Activated CD4-positive, alpha-beta memory T cell treated with anti-CD3 and anti-CD28 coated beads, Interleukin-2, amount 10 ng/mL, durations not matched to agents 7 days and 5 days (primary cell): ENCODE data around the gene ARHGEF38. TPM values are rescaled to one million over a fixed set of nuclear protein-coding genes. Genes with fewer than 3 reads are reported as not detected.
"Not testable (repeated sequence)": the region's sequence is repeated elsewhere in the genome, so short reads cannot be mapped to it uniquely, and the experiment has no call there.

ENCODE experiments used
- CTCF ChIA-PET: fragments of 350-600 bp; sonication (Branson Sonifier 250); formaldehyde crosslinking; loops from one replicate; lab custom pipeline; 2021; ENCODE audit warnings: antibody characterized with exemption, inconsistent platforms; lab: Charles Lee
- POLR2A ChIA-PET: fragments of 350-600 bp; sonication (Branson Sonifier 250); formaldehyde crosslinking; loops from one replicate; lab custom pipeline; 2021; ENCODE audit warnings: antibody characterized with exemption; lab: Charles Lee
- DNase-seq: peaks from one replicate; pipeline ENCODE4 v3.0.0-alpha.2; 2020
- H3K27ac Mint-ChIP-seq: one replicate; pipeline ENCODE4 v1.8.0; 2021; ENCODE audit warnings: mild to moderate bottlenecking, mixed read lengths
- H3K27me3 Mint-ChIP-seq: one replicate; pipeline ENCODE4 v1.8.0; 2021; ENCODE audit warnings: mixed read lengths
- H3K36me3 Mint-ChIP-seq: one replicate; pipeline ENCODE4 v1.8.0; 2021; ENCODE audit warnings: low read depth, mixed read lengths
- H3K4me1 Mint-ChIP-seq: one replicate; pipeline ENCODE4 v1.8.0; 2021; ENCODE audit warnings: mixed read lengths
- H3K4me3 Mint-ChIP-seq: one replicate; pipeline ENCODE4 v1.8.0; 2021; ENCODE audit warnings: mild to moderate bottlenecking, mixed read lengths
- H3K9me3 Mint-ChIP-seq: one replicate; pipeline ENCODE4 v1.8.0; 2021; ENCODE audit warnings: mixed read lengths
- total RNA-seq, 2 experiments: library from RNA; stranded (reverse); gene quantifications; one replicate each; pipeline ENCODE4 v1.2.3, GENCODE V29; 2021

Gene ARHGEF38
- total RNA-seq, 2 experiments from 2014 or later, result not detected

GRCh38 chr4:105601406-105601805 lies 49.0 kb downstream of the ARHGEF38 start:
- CTCF ChIA-PET, result no interaction called here
- Mint-ChIP-seq H3K4me3 (no peak overlapping the region), H3K27me3 (peaks cover 4% of the 10 kb centered on the region), H3K27ac (no peak overlapping the region), H3K4me1 (no peaks in the 10 kb centered on the region), H3K9me3 (no peaks in the 10 kb centered on the region), H3K36me3 (no peaks in the 10 kb centered on the region)
- POLR2A ChIA-PET, result no interaction called here
- DNase-seq, result no peak

DNA sequence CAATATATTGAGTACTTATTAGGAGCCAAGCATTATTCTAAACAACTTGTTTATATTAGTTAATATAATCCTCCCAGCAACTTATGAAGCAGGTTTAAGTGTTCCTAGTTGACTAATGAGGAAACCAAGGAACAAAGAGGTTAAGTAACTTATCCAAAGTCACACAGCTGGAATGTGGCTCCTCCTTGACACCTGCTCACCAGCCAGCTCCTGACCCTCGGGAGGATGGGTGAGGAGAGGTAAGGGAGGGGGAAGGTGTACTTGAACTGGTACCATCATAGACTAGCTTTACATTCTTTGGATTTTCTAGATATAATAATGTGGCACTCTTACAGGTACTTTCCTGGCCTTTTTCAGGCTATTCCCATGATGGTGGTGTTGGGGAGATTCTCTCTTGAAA lies 50.7 kb downstream of the ARHGEF38 start:
- CTCF ChIA-PET, result no interaction called here
- H3K36me3 Mint-ChIP-seq, result no peaks in the 10 kb centered on the region

DNA sequence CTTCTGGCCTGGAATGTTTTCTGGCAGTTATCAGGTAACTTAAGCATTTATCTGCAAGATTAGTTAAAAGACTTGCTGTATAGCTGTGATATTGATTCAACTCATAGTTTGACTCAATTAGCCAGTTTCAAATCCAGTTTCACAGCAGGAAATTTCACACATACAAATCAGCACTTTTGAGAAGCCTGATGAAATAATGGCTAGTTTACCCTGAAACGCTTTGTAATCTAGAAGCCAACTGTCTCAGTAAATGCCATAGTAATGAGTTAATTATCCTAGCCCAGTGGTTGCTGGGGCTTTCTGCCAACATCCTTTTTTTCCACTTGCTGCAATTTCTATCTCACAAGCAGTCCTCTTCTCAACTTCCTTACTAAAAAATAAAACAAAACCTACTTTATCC lies 53.1 kb downstream of the ARHGEF38 start:
- CTCF ChIA-PET, result no interaction called here
- H3K27me3 Mint-ChIP-seq, result peaks cover 5% of the 10 kb centered on the region
- POLR2A ChIA-PET, result no interaction called here

More for the DNA sequence above, 50.7 kb downstream of the ARHGEF38 start:
- H3K9me3 Mint-ChIP-seq, result no peaks in the 10 kb centered on the region
- no peak overlapping the region for H3K4me3 Mint-ChIP-seq
- H3K4me1 Mint-ChIP-seq, result no peaks in the 10 kb centered on the region
- POLR2A ChIA-PET, result no interaction called here
- DNase-seq, result no peak
- H3K27me3 Mint-ChIP-seq, result peaks cover 2% of the 10 kb centered on the region
- H3K27ac Mint-ChIP-seq, result no peak overlapping the region

DNA sequence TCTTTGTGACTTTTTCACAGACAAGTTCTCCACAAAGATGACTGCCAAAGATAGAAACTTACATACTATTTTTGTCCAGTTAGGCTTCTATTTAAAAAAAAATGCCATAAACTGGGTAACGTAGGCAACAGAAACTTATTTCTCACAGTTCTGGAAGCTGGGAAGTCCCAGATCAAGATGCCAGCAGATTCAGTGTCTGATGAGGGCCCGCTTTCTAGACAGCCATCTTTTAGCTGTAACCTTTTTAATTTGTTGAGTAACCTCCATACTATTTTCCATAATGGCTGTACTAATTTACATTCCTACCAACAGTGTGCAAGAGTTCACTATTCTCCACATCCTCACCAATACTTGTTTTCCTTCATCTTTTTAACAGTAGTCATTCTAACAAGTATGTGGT lies 55.5 kb downstream of the ARHGEF38 start:
- no peak overlapping the region for H3K27ac Mint-ChIP-seq
- no peak overlapping the region for H3K4me3 Mint-ChIP-seq
- H3K9me3 Mint-ChIP-seq, result no peaks in the 10 kb centered on the region
- H3K27me3 Mint-ChIP-seq, result peaks cover 5% of the 10 kb centered on the region
- DNase-seq, result no peak
- ChIA-PET POLR2A (no interaction called here), CTCF (no interaction called here)
- no peaks in the 10 kb centered on the region for H3K4me1 Mint-ChIP-seq
- no peaks in the 10 kb centered on the region for H3K36me3 Mint-ChIP-seq

More for the DNA sequence above, 53.1 kb downstream of the ARHGEF38 start:
- DNase-seq, result no peak
- Mint-ChIP-seq H3K36me3 (no peaks in the 10 kb centered on the region), H3K4me1 (no peaks in the 10 kb centered on the region), H3K9me3 (no peaks in the 10 kb centered on the region), H3K27ac (no peak overlapping the region), H3K4me3 (no peak overlapping the region)

GRCh38 chr4:105609819-105610218 lies 57.4 kb downstream of the ARHGEF38 start:
- H3K4me3 Mint-ChIP-seq, H3K9me3 Mint-ChIP-seq, CTCF ChIA-PET: not testable (repeated sequence)

DNA sequence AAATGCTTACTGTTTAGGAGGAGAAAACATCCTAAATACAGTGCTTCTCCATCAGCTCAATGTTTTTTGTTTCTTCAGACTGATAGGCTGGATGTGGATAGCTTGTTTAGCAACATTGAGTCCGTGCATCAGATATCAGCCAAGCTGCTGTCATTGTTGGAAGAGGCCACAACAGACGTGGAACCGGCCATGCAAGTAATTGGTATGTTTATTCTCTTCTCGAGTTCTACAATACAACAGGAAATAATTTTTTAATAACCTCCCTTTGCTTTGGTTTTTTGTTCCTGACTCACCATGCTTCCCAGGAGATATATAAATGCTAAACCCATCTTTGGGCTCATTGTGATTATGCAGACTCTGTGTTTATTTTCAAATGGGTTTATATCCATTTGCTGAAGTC lies 60.9 kb downstream of the ARHGEF38 start:
- Mint-ChIP-seq H3K36me3 (no peaks in the 10 kb centered on the region), H3K27me3 (peaks cover 3% of the 10 kb centered on the region), H3K4me1 (no peaks in the 10 kb centered on the region), H3K27ac (no peak overlapping the region), H3K9me3 (no peaks in the 10 kb centered on the region), H3K4me3 (no peak overlapping the region)
- no peak for DNase-seq
- POLR2A ChIA-PET, result no interaction called here
- CTCF ChIA-PET, result no interaction called here

More at GRCh38 chr4:105609819-105610218, 57.4 kb downstream of the ARHGEF38 start:
- H3K4me1 Mint-ChIP-seq, H3K36me3 Mint-ChIP-seq, H3K27me3 Mint-ChIP-seq, DNase-seq, H3K27ac Mint-ChIP-seq, POLR2A ChIA-PET: not testable (repeated sequence)

- POLR2A ChIA-PET, result no interaction called here
- H3K4me3 Mint-ChIP-seq, result no peak overlapping the region
- no peak overlapping the region for H3K27ac Mint-ChIP-seq
- H3K36me3 Mint-ChIP-seq, result no peaks in the 10 kb centered on the region
- no peaks in the 10 kb centered on the region for H3K27me3 Mint-ChIP-seq
- no peaks in the 10 kb centered on the region for H3K9me3 Mint-ChIP-seq
- CTCF ChIA-PET, result no interaction called here
- H3K4me1 Mint-ChIP-seq, result no peaks in the 10 kb centered on the region
- DNase-seq, result no peak
Measured at GRCh38 chr4:105619188-105619931, 66.9 kb downstream of the ARHGEF38 start.

GRCh38 chr4:105620640-105621323 lies 68.4 kb downstream of the ARHGEF38 start:
- CTCF ChIA-PET, result no interaction called here
- Mint-ChIP-seq H3K27me3 (no peaks in the 10 kb centered on the region), H3K36me3 (no peaks in the 10 kb centered on the region), H3K4me1 (no peaks in the 10 kb centered on the region), H3K4me3 (no peak overlapping the region), H3K27ac (no peak overlapping the region), H3K9me3 (no peaks in the 10 kb centered on the region)
- no peak for DNase-seq
- POLR2A ChIA-PET, result no interaction called here

DNA sequence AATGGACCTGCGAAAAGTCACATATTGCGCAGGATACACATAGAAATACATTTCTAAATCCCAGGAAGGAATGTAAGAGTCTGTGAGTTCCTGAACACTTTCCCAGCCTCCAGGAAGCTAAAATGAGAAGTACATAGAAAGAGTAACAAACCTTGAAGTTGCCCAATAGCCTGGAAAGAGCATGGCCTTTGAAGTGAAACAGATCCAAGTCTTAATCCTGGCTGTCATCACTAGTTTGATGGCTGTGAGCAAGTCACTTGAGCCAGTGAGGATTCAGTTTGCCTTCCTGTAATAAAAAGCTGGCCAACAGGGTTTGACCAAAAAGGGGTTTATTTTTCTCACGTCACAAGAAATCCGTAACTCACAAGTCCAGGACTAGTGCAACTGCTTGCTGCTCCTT lies 69.8 kb downstream of the ARHGEF38 start:
- no peak for DNase-seq
- Mint-ChIP-seq H3K27ac (no peak overlapping the region), H3K27me3 (peaks cover 3% of the 10 kb centered on the region), H3K9me3 (no peaks in the 10 kb centered on the region), H3K4me3 (no peak overlapping the region), H3K4me1 (no peaks in the 10 kb centered on the region), H3K36me3 (no peaks in the 10 kb centered on the region)
- ChIA-PET CTCF (no interaction called here), POLR2A (no interaction called here)

DNA sequence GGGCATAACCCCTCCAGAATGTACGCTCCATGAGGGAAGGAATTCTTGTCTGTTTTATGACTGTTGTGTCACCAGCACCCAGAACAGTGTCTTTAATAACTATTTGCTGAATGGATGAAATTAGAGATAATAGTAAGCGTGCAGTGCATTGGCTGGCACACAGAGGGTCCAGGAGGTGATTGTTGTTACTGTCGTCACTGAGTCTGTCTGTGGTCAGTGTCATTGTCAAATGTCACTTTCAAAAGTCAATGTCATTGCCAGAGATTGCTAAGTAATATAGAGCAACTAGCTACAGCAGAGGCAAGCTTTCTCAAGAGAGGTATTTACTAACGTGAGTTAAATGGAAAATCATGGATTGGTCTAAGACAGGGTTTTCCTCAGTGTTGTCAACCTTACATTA lies 70.7 kb downstream of the ARHGEF38 start:
- POLR2A ChIA-PET, result no interaction called here
- no peak for DNase-seq
- H3K9me3 Mint-ChIP-seq, result no peaks in the 10 kb centered on the region
- H3K27ac Mint-ChIP-seq, result no peak overlapping the region
- no peak overlapping the region for H3K4me3 Mint-ChIP-seq
- H3K27me3 Mint-ChIP-seq, result peaks cover 4% of the 10 kb centered on the region
- H3K36me3 Mint-ChIP-seq, result no peaks in the 10 kb centered on the region
- H3K4me1 Mint-ChIP-seq, result no peaks in the 10 kb centered on the region
- CTCF ChIA-PET, result no interaction called here

DNA sequence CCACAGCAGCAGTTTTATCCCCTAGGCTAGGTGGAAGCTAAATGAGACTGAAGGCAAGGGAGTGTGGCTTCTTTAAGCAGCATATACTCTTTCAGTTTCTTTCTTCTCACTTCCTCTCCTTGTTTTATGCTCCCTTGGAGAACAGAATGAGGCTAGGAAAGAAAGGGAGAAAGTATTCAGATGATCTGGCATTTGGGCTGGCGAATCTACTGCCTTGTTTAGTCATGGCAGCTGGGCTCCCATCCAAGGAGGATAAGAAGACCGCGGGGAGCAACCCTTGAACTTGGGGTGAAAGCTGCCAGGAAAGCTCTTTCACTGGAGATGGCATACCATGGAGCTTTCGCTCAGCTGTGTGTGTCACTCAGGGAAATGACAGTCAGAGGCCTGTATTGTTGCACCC lies 72.1 kb downstream of the ARHGEF38 start:
- H3K4me1 Mint-ChIP-seq, result no peaks in the 10 kb centered on the region
- H3K27ac Mint-ChIP-seq, result no peak overlapping the region
- no peak for DNase-seq
- H3K27me3 Mint-ChIP-seq, result peaks cover 10% of the 10 kb centered on the region
- CTCF ChIA-PET, result no interaction called here
- H3K9me3 Mint-ChIP-seq, result no peaks in the 10 kb centered on the region
- H3K36me3 Mint-ChIP-seq, result no peaks in the 10 kb centered on the region
- POLR2A ChIA-PET, result no interaction called here
- H3K4me3 Mint-ChIP-seq, result no peak overlapping the region

- H3K4me3 Mint-ChIP-seq, result no peak overlapping the region
- H3K4me1 Mint-ChIP-seq, result no peaks in the 10 kb centered on the region
- no peaks in the 10 kb centered on the region for H3K36me3 Mint-ChIP-seq
- H3K27me3 Mint-ChIP-seq, result peaks cover 10% of the 10 kb centered on the region
- H3K9me3 Mint-ChIP-seq, result no peaks in the 10 kb centered on the region
- ChIA-PET POLR2A (no interaction called here), CTCF (no interaction called here)
- H3K27ac Mint-ChIP-seq, result no peak overlapping the region
- no peak for DNase-seq
Measured at GRCh38 chr4:105625214-105625613, 72.8 kb downstream of the ARHGEF38 start.

DNA sequence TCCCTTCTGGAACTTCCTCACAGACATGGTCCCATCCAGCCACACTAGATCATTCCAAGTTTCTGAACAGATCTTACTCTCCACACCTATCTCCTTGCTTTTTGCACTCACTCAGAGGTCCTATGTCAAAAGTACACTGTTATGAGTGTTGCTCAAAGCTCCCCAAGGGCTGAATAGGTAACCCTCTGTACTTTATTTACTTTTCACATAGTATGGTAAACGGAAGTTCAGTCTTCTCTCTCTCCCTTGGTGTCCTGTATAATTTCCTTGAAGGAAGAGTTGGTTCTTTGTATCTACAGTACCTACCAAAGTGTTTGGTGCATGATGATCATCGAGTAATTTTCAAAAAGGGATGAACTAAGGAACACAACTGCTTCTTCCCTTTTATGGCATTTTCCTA lies 74.4 kb downstream of the ARHGEF38 start:
- ChIA-PET POLR2A (no interaction called here), CTCF (no interaction called here)
- Mint-ChIP-seq H3K4me1 (no peaks in the 10 kb centered on the region), H3K27ac (no peak overlapping the region), H3K27me3 (peaks cover 12% of the 10 kb centered on the region), H3K36me3 (no peaks in the 10 kb centered on the region), H3K9me3 (no peaks in the 10 kb centered on the region), H3K4me3 (no peak overlapping the region)
- DNase-seq, result no peak

DNA sequence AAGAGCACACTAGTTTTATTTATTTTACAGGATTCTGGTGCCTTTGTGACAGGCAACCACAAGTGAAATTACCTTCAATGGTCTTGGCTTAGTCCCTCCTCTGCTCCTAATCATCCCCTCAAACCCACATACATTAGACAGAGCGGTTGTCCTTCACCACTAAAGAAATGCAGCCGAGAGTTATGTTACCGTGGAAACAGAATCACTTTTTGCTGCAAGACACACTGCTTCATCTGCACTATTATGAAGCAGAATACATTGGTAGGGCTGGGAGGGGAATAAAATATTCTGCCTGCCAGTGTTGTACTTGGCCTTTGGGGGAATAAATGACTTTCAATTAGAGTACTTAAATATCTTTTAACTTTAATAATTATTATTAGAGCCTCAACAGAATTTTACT lies 75.2 kb downstream of the ARHGEF38 start:
- no peak for DNase-seq
- Mint-ChIP-seq H3K9me3 (no peaks in the 10 kb centered on the region), H3K36me3 (no peaks in the 10 kb centered on the region), H3K4me1 (no peaks in the 10 kb centered on the region), H3K27me3 (peaks cover 12% of the 10 kb centered on the region), H3K27ac (no peak overlapping the region), H3K4me3 (no peak overlapping the region)
- CTCF ChIA-PET, result no interaction called here
- POLR2A ChIA-PET, result no interaction called here
